GM23338 (cell line): ENCODE results near the gene NFYA. TPM values are rescaled to one million over a fixed set of nuclear protein-coding genes. Genes with fewer than 3 reads are reported as not detected.

Source experiments
- ATAC-seq: fragments of 200-7000 bp; cut with Tn5 transposase; 3 replicates; pipeline ENCODE4 v1.9.1; 2020
- DNase-seq: peaks from one replicate; pipeline ENCODE4 v3.0.0-alpha.2; 2015; ENCODE audit warnings: low spot score
- H2AFZ ChIP-seq: fragments of 200-600 bp; sonication (generic); 2 replicates; pipeline ENCODE4 v1.8.0; 2016; ENCODE audit warnings: antibody characterized with exemption, mild to moderate bottlenecking, moderate library complexity
- H3F3A ChIP-seq: fragments of 200-600 bp; sonication (generic); replicated peaks from 2 replicates; pipeline ENCODE4 v1.8.0; 2017; ENCODE audit warnings: antibody characterized with exemption, mixed run types, low read depth
- H3K27ac ChIP-seq: fragments of 200-600 bp; sonication (generic); 2 replicates; pipeline ENCODE4 v1.6.1; 2016; ENCODE audit warnings: low read depth
- H3K27me3 ChIP-seq: fragments of 200-600 bp; sonication (generic); 2 replicates; pipeline ENCODE4 v1.8.0; 2016; ENCODE audit warnings: mild to moderate bottlenecking, mixed run types, moderate library complexity; ENCODE audit not compliant: insufficient read depth
- H3K36me3 ChIP-seq: fragments of 200-600 bp; sonication (generic); 2 replicates; pipeline ENCODE4 v1.8.0; 2016; ENCODE audit warnings: mild to moderate bottlenecking; ENCODE audit not compliant: insufficient read depth
- H3K4me1 ChIP-seq: fragments of 200-600 bp; sonication (generic); 2 replicates; pipeline ENCODE4 v1.8.0; 2016; ENCODE audit warnings: mild to moderate bottlenecking, moderate library complexity; ENCODE audit not compliant: insufficient read depth
- H3K4me2 ChIP-seq: fragments of 200-600 bp; sonication (generic); 2 replicates; pipeline ENCODE4 v1.7.1; 2017; ENCODE audit warnings: mixed run types
- H3K4me3 ChIP-seq: fragments of 200-600 bp; sonication (generic); 2 replicates; pipeline ENCODE4 v1.6.1; 2016; ENCODE audit warnings: mixed run types
- H3K79me2 ChIP-seq: fragments of 200-600 bp; sonication (generic); replicated peaks from 2 replicates; pipeline ENCODE4 v1.8.0; 2017; ENCODE audit warnings: mild to moderate bottlenecking; ENCODE audit not compliant: insufficient read depth
- H3K9me2 ChIP-seq: fragments of 200-600 bp; sonication (generic); 2 replicates; pipeline ENCODE4 v1.8.0; 2017; ENCODE audit not compliant: insufficient read depth
- H4K20me1 ChIP-seq: fragments of 200-600 bp; sonication (generic); replicated peaks from 2 replicates; pipeline ENCODE4 v1.8.0; 2017; ENCODE audit warnings: mild to moderate bottlenecking; ENCODE audit not compliant: insufficient read depth
- H3K27ac Mint-ChIP-seq: 2 replicates; pipeline ENCODE4 v1.8.0; 2020; ENCODE audit warnings: inconsistent platforms, mild to moderate bottlenecking, moderate library complexity, mixed read lengths
- H3K27me3 Mint-ChIP-seq: 3 replicates; pipeline ENCODE4 v1.8.0; 2022; ENCODE audit warnings: low read depth, mild to moderate bottlenecking, moderate library complexity, mixed read lengths, inconsistent platforms; ENCODE audit not compliant: insufficient read depth, poor library complexity
- H3K36me3 Mint-ChIP-seq: 3 replicates; pipeline ENCODE4 v1.8.0; 2021; ENCODE audit warnings: low read depth, mild to moderate bottlenecking, inconsistent platforms, moderate library complexity, mixed read lengths
- H3K4me1 Mint-ChIP-seq: 3 replicates; pipeline ENCODE4 v1.8.0; 2020; ENCODE audit warnings: mild to moderate bottlenecking, inconsistent platforms, mixed read lengths
- H3K4me3 Mint-ChIP-seq: 3 replicates; pipeline ENCODE4 v1.8.0; 2021; ENCODE audit warnings: moderate library complexity, mild to moderate bottlenecking, inconsistent platforms, mixed read lengths
- H3K9me3 Mint-ChIP-seq: 3 replicates; pipeline ENCODE4 v1.8.0; 2020; ENCODE audit warnings: moderate library complexity, mild to moderate bottlenecking, inconsistent platforms, mixed read lengths
- CREB1 ChIP-seq: fragments of 250-450 bp; sonication (Bioruptor Pico); IDR thresholded peaks from 2 replicates; pipeline ENCODE4 v1.5.0; 2020; ENCODE audit warnings: low read depth, mild to moderate bottlenecking, moderate library complexity
- NANOG ChIP-seq: IDR thresholded peaks from 2 replicates; pipeline ENCODE4 v1.6.1; 2016; ENCODE audit warnings: antibody characterized with exemption, borderline replicate concordance
- POLR2AphosphoS5 ChIP-seq: IDR thresholded peaks from 2 replicates; pipeline ENCODE4 v1.6.1; 2016; ENCODE audit warnings: antibody characterized with exemption, low read depth
- STAT1 ChIP-seq: IDR thresholded peaks from one replicate; pipeline ENCODE4 v1.6.1; 2016; ENCODE audit warnings: antibody characterized with exemption; ENCODE audit not compliant: unreplicated experiment
- ZNF114 ChIP-seq: fragments of 250-450 bp; sonication (Bioruptor Pico); IDR thresholded peaks from 2 replicates; pipeline ENCODE4 v1.5.0; 2020; ENCODE audit warnings: mild to moderate bottlenecking, moderate library complexity
- polyA plus RNA-seq: library from polyadenylated mRNA; unstranded; fragments of >200 nt; fragmentation: Nextera tagmentation; extraction: Ambion mirVana; gene quantifications from 2 replicates; pipeline ENCODE4 v1.2.1, GENCODE V29; 2016
- total RNA-seq: library from RNA; depleted of rRNA; stranded (reverse); fragments of >200 nt; shearing (Covaris generic); gene quantifications from 2 replicates; pipeline ENCODE4 v1.2.3, GENCODE V29; 2014
- TF ChIP-seq, protein P1 (sequence below): IDR thresholded peaks from one replicate; pipeline ENCODE4 v1.6.1; 2018; ENCODE audit warnings: antibody characterized with exemption; ENCODE audit not compliant: unreplicated experiment
- TF ChIP-seq, protein P2 (sequence below): IDR thresholded peaks from 2 replicates; pipeline ENCODE4 v1.6.1; 2016; ENCODE audit warnings: antibody characterized with exemption
- TF ChIP-seq, protein P3 (sequence below), 2 experiments: fragments of 200-600 bp in 1 of 2; sonication (generic) in 1 of 2; conservative IDR thresholded peaks; 2 replicates each; pipeline versions ENCODE4 v1.5.1 to v1.6.1; 2016 to 2017; ENCODE audit warnings: antibody characterized with exemption in 2 of 2, low read depth in 2 of 2, mild to moderate bottlenecking in 2 of 2, moderate library complexity in 1 of 2

The NFYA gene
- total and polyA plus RNA-seq, 2 experiments from 2014 or later = 10.8 to 39.1 TPM

DNA sequence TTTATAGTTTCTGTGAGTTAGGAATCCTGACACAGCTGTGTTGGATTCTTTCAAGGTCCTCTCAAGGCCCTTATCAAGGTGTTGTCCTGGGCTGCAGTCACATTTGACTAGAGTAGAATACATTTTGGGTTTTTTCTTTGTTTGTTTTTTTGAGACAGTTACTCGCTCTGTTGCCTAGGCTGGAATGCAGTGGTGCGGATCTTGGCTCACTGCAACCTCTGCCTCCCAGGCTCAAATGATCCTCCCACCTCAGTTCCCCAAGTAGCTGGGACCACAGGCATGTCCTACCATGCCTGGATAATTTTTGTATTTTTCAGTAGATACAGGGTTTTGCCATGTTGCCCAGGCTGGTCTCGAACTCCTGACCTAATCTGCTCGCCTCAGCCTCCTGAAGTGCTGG is 15.7 kb downstream of the NFYA start (continued):
- TF ChIP-seq, protein P1, sequence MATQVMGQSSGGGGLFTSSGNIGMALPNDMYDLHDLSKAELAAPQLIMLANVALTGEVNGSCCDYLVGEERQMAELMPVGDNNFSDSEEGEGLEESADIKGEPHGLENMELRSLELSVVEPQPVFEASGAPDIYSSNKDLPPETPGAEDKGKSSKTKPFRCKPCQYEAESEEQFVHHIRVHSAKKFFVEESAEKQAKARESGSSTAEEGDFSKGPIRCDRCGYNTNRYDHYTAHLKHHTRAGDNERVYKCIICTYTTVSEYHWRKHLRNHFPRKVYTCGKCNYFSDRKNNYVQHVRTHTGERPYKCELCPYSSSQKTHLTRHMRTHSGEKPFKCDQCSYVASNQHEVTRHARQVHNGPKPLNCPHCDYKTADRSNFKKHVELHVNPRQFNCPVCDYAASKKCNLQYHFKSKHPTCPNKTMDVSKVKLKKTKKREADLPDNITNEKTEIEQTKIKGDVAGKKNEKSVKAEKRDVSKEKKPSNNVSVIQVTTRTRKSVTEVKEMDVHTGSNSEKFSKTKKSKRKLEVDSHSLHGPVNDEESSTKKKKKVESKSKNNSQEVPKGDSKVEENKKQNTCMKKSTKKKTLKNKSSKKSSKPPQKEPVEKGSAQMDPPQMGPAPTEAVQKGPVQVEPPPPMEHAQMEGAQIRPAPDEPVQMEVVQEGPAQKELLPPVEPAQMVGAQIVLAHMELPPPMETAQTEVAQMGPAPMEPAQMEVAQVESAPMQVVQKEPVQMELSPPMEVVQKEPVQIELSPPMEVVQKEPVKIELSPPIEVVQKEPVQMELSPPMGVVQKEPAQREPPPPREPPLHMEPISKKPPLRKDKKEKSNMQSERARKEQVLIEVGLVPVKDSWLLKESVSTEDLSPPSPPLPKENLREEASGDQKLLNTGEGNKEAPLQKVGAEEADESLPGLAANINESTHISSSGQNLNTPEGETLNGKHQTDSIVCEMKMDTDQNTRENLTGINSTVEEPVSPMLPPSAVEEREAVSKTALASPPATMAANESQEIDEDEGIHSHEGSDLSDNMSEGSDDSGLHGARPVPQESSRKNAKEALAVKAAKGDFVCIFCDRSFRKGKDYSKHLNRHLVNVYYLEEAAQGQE = no peak
- TF ChIP-seq POLR2AphosphoS5 (no peak), ZNF114 (CRISPR knock-in tag) (no peak), STAT1 (no peak)
- TF ChIP-seq, protein P2, sequence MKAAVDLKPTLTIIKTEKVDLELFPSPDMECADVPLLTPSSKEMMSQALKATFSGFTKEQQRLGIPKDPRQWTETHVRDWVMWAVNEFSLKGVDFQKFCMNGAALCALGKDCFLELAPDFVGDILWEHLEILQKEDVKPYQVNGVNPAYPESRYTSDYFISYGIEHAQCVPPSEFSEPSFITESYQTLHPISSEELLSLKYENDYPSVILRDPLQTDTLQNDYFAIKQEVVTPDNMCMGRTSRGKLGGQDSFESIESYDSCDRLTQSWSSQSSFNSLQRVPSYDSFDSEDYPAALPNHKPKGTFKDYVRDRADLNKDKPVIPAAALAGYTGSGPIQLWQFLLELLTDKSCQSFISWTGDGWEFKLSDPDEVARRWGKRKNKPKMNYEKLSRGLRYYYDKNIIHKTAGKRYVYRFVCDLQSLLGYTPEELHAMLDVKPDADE = no peak

GRCh38 chr6:41090841-41091761 is 18.3 kb downstream of the NFYA start:
- TF ChIP-seq CREB1 (CRISPR knock-in tag) = no peak
- TF ChIP-seq NANOG = no peak
- TF ChIP-seq, protein P2 = no peak
- TF ChIP-seq, protein P3, sequence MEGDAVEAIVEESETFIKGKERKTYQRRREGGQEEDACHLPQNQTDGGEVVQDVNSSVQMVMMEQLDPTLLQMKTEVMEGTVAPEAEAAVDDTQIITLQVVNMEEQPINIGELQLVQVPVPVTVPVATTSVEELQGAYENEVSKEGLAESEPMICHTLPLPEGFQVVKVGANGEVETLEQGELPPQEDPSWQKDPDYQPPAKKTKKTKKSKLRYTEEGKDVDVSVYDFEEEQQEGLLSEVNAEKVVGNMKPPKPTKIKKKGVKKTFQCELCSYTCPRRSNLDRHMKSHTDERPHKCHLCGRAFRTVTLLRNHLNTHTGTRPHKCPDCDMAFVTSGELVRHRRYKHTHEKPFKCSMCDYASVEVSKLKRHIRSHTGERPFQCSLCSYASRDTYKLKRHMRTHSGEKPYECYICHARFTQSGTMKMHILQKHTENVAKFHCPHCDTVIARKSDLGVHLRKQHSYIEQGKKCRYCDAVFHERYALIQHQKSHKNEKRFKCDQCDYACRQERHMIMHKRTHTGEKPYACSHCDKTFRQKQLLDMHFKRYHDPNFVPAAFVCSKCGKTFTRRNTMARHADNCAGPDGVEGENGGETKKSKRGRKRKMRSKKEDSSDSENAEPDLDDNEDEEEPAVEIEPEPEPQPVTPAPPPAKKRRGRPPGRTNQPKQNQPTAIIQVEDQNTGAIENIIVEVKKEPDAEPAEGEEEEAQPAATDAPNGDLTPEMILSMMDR (conservative IDR thresholded peaks at IDR 0.05; ENCODE audit: low read depth in 2 of 2) = no peak

More at GRCh38 chr6:41090841-41091761, 18.3 kb downstream of the NFYA start:
- Mint-ChIP-seq H3K4me3 (no peak overlapping the region), H3K9me3 (no peaks in the 10 kb centered on the region), H3K36me3 (peaks cover 87% of the 10 kb centered on the region), H3K27me3 (no peaks in the 10 kb centered on the region), H3K27ac (no peak overlapping the region), H3K4me1 (no peaks in the 10 kb centered on the region)
- Histone ChIP-seq H4K20me1 (peaks cover 14% of the 10 kb centered on the region), H3K27ac (no peak overlapping the region), H3K4me1 (no peaks in the 10 kb centered on the region), H3K36me3 (peaks cover 68% of the 10 kb centered on the region), H3K27me3 (no peaks in the 10 kb centered on the region), H3K4me3 (no peak overlapping the region), H3K79me2 (peaks cover 16% of the 10 kb centered on the region; the same call in 1 of the 2 replicates), H2AFZ (no peak overlapping the region), H3K9me2 (no peaks in the 10 kb centered on the region), H3F3A (peaks cover 4% of the 10 kb centered on the region; the same call in 1 of the 2 replicates), H3K4me2 (no peak overlapping the region)
- ATAC-seq = no peak
- DNase-seq = no peak
